ENCODE measurements around the gene SLC39A11. TPM values are rescaled to one million over a fixed set of nuclear protein-coding genes. Genes with fewer than 3 reads are reported as not detected.

Gene SLC39A11
- total and polyA plus RNA-seq, 2 of the 13 experiments (the other 11 are each of a cell fraction or from before 2014, with no cell fraction given): 17.2 to 31.5 TPM

DNA sequence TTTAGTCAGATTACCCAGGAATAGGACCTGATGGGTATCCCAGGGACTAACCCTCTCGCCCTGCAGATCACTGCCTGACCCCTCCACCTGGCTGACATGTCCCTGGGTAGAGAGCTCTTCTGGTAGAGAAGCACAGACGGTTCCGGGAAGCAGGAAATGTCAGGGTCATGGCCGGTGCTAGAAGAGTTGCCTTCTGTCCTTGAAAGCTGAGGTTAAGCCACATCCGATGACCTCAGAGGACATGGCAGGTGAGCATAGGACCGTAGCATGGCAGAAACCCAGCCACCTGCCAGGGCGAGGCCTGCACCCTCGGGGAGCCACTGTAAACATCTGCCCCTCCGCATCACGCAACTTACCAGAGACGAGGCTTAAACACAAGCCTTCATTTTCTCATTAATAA, 488.0 kb downstream of the SLC39A11 start (continued):
- TF ChIP-seq ZFP36 (IDR thresholded peaks at IDR 0.05; ENCODE audit: borderline replicate concordance, low read depth, low read length, partially characterized antibody) (no peak), KLF16 (CRISPR knock-in tag; IDR thresholded peaks at IDR 0.05) (peak in 1 of 2 experiments; percentile 73; a peak in 2 of 4 replicates), HNF4G (IDR thresholded peaks at IDR 0.05; ENCODE audit: borderline replicate concordance, low read depth, low read length) (no peak; the same call in 1 of the 2 replicates), HNF4G (CRISPR knock-in tag; IDR thresholded peaks at IDR 0.05; ENCODE audit: borderline replicate concordance, low read depth) (no peak), ZNF839 (CRISPR knock-in tag; IDR thresholded peaks at IDR 0.05; ENCODE audit: borderline replicate concordance) (no peak), PHF8 (CRISPR knock-in tag; IDR thresholded peaks at IDR 0.05) (no peak), RCOR2 (CRISPR knock-in tag; IDR thresholded peaks at IDR 0.05) (peak; percentile 45; the same call in 1 of the 2 replicates), TEAD2 (CRISPR knock-in tag; IDR thresholded peaks at IDR 0.05) (no peak), ZNF546 (CRISPR knock-in tag; conservative IDR thresholded peaks at IDR 0.05) (no peak), PCBP2 (optimal IDR thresholded peaks at IDR 0.05; ENCODE audit: low read depth, low read length, poor library complexity, severe bottlenecking) (no peak), PLRG1 (conservative IDR thresholded peaks at IDR 0.05) (no peak), PTBP1 (IDR thresholded peaks at IDR 0.05; ENCODE audit: low read depth, low read length, poor library complexity, severe bottlenecking) (no peak), HHEX (CRISPR knock-in tag; IDR thresholded peaks at IDR 0.05) (no peak), MEF2D (CRISPR knock-in tag; IDR thresholded peaks at IDR 0.05) (peak; percentile 66), ZNF10 (CRISPR knock-in tag; IDR thresholded peaks at IDR 0.05; ENCODE audit: borderline replicate concordance, low read depth) (no peak), KMT2A (CRISPR knock-in tag; IDR thresholded peaks at IDR 0.05) (no peak), BCL6 (CRISPR knock-in tag; IDR thresholded peaks at IDR 0.05) (peak; percentile 95), HNRNPLL (IDR thresholded peaks at IDR 0.05; ENCODE audit: low read depth, low read length, poor library complexity, severe bottlenecking) (no peak), ZNF605 (CRISPR knock-in tag; IDR thresholded peaks at IDR 0.05) (peak; percentile 40; the same call in 1 of the 2 replicates), SCMH1 (CRISPR knock-in tag; IDR thresholded peaks at IDR 0.05; ENCODE audit: borderline replicate concordance) (no peak), TOE1 (CRISPR knock-in tag; IDR thresholded peaks at IDR 0.05) (no peak), ZSCAN25 (CRISPR knock-in tag; IDR thresholded peaks at IDR 0.05) (peak; percentile 49; the same call in 1 of the 2 replicates), YEATS2 (CRISPR knock-in tag; IDR thresholded peaks at IDR 0.05; ENCODE audit: borderline replicate concordance) (peak; percentile 59; the same call in 1 of the 2 replicates), SRY (CRISPR knock-in tag; IDR thresholded peaks at IDR 0.05) (peak; percentile 63; the same call in 1 of the 2 replicates), PHF5A (CRISPR knock-in tag; IDR thresholded peaks at IDR 0.05; ENCODE audit: low read depth, unreplicated experiment) (peak; percentile 67)
- TF ChIP-seq, protein P1, sequence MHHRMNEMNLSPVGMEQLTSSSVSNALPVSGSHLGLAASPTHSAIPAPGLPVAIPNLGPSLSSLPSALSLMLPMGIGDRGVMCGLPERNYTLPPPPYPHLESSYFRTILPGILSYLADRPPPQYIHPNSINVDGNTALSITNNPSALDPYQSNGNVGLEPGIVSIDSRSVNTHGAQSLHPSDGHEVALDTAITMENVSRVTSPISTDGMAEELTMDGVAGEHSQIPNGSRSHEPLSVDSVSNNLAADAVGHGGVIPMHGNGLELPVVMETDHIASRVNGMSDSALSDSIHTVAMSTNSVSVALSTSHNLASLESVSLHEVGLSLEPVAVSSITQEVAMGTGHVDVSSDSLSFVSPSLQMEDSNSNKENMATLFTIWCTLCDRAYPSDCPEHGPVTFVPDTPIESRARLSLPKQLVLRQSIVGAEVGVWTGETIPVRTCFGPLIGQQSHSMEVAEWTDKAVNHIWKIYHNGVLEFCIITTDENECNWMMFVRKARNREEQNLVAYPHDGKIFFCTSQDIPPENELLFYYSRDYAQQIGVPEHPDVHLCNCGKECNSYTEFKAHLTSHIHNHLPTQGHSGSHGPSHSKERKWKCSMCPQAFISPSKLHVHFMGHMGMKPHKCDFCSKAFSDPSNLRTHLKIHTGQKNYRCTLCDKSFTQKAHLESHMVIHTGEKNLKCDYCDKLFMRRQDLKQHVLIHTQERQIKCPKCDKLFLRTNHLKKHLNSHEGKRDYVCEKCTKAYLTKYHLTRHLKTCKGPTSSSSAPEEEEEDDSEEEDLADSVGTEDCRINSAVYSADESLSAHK (CRISPR knock-in tag; IDR thresholded peaks at IDR 0.05; ENCODE audit: borderline replicate concordance): no peak
- TF ChIP-seq, protein P2, sequence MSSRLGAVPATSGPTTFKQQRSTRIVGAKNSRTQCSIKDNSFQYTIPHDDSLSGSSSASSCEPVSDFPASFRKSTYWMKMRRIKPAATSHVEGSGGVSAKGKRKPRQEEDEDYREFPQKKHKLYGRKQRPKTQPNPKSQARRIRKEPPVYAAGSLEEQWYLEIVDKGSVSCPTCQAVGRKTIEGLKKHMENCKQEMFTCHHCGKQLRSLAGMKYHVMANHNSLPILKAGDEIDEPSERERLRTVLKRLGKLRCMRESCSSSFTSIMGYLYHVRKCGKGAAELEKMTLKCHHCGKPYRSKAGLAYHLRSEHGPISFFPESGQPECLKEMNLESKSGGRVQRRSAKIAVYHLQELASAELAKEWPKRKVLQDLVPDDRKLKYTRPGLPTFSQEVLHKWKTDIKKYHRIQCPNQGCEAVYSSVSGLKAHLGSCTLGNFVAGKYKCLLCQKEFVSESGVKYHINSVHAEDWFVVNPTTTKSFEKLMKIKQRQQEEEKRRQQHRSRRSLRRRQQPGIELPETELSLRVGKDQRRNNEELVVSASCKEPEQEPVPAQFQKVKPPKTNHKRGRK (CRISPR knock-in tag; IDR thresholded peaks at IDR 0.05): no peak
- TF ChIP-seq, protein P3, sequence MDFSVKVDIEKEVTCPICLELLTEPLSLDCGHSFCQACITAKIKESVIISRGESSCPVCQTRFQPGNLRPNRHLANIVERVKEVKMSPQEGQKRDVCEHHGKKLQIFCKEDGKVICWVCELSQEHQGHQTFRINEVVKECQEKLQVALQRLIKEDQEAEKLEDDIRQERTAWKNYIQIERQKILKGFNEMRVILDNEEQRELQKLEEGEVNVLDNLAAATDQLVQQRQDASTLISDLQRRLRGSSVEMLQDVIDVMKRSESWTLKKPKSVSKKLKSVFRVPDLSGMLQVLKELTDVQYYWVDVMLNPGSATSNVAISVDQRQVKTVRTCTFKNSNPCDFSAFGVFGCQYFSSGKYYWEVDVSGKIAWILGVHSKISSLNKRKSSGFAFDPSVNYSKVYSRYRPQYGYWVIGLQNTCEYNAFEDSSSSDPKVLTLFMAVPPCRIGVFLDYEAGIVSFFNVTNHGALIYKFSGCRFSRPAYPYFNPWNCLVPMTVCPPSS (IDR thresholded peaks at IDR 0.05): no peak

All from HepG2 (cell line).